HepG2 (cell line): ENCODE data around the gene HRH3. TPM values are rescaled to one million over a fixed set of nuclear protein-coding genes. Genes with fewer than 3 reads are reported as not detected.

Experiments used
- BHLHE40 ChIP-seq: IDR thresholded peaks from 2 replicates; pipeline ENCODE4 v1.6.1; 2011; ENCODE audit warnings: low read length, improper control_type of control experiment
- ERF ChIP-seq: IDR thresholded peaks from 2 replicates; pipeline ENCODE4 v1.6.1; 2018; ENCODE audit warnings: missing biosample characterization, missing genetic modification reagents
- LCORL ChIP-seq, 2 experiments: fragments of 450-650 bp in 1 of 2; sonication (generic) in 1 of 2; formaldehyde crosslinking in 1 of 2; IDR thresholded peaks; 2 replicates each; pipeline versions ENCODE4 v1.5.0 to v1.6.1; 2017 to 2020; ENCODE audit warnings: antibody characterized with exemption in 1 of 2, missing genetic modification reagents in 1 of 2
- MTA1 ChIP-seq: sonication (generic); formaldehyde crosslinking; IDR thresholded peaks from 2 replicates; pipeline ENCODE4 v1.4.0; 2020; ENCODE audit warnings: missing genetic modification reagents, mild to moderate bottlenecking, borderline replicate concordance
- PHF20 ChIP-seq: sonication (generic); formaldehyde crosslinking; IDR thresholded peaks from 2 replicates; pipeline ENCODE4 v1.5.0; 2020; ENCODE audit warnings: mild to moderate bottlenecking, missing genetic modification reagents
- SOX6 ChIP-seq, 2 experiments: fragments of 450-650 bp in 1 of 2; sonication (generic) in 1 of 2; formaldehyde crosslinking in 1 of 2; IDR thresholded peaks; 2 replicates each; pipeline versions ENCODE4 v1.4.0 to v1.6.1; 2017 to 2020; ENCODE audit warnings: antibody characterized with exemption in 1 of 2, mild to moderate bottlenecking in 1 of 2, missing genetic modification reagents in 1 of 2
- TCF7 ChIP-seq: sonication (generic); IDR thresholded peaks from 2 replicates; pipeline ENCODE4 v1.6.1; 2016; ENCODE audit warnings: antibody characterized with exemption, low read depth
- YEATS4 ChIP-seq: sonication (generic); formaldehyde crosslinking; IDR thresholded peaks from 2 replicates; pipeline ENCODE4 v1.4.0; 2020; ENCODE audit warnings: missing genetic modification reagents, borderline replicate concordance
- ZFX ChIP-seq: sonication (generic); formaldehyde crosslinking; IDR thresholded peaks from 2 replicates; pipeline ENCODE4 v1.4.0; 2020; ENCODE audit warnings: mild to moderate bottlenecking, low read depth, missing genetic modification reagents, moderate library complexity
- ZNF232 ChIP-seq: sonication (generic); formaldehyde crosslinking; IDR thresholded peaks from 2 replicates; pipeline ENCODE4 v1.4.0; 2020; ENCODE audit warnings: missing genetic modification reagents, borderline replicate concordance
- polyA plus RNA-seq, 8 experiments: library from polyadenylated mRNA; depleted of rRNA in 3 of 8; stranded (reverse) in 7 of 8; unstranded in 1 of 8; fragments of >200 nt; fragmentation: Illumina TruSeq in 4 of 8; extraction: Trizol in 4 of 8; gene quantifications; 2 replicates each; pipeline versions ENCODE4 v1.2.1 to v1.2.3, GENCODE V29; 2011 to 2016; ENCODE audit warnings: low read depth in 4 of 8, missing spikeins in 1 of 8, mixed read lengths in 1 of 8; ENCODE audit not compliant: insufficient read depth in 1 of 8
- total RNA-seq, 5 experiments: library from RNA; depleted of rRNA; stranded (reverse); fragments of >200 nt; fragmentation: Illumina TruSeq; extraction: Trizol; gene quantifications; 2 replicates each; pipeline ENCODE4 v1.2.3, GENCODE V29; 2016; ENCODE audit warnings: low read depth in 1 of 5
- TF ChIP-seq, protein P1 (sequence below): sonication (generic); formaldehyde crosslinking; IDR thresholded peaks from 2 replicates; pipeline ENCODE4 v1.8.0; 2022; ENCODE audit warnings: mild to moderate bottlenecking, missing genetic modification reagents
- TF ChIP-seq, protein P2 (sequence below): sonication (generic); formaldehyde crosslinking; IDR thresholded peaks from 2 replicates; pipeline ENCODE4 v1.9.0; 2022; ENCODE audit warnings: missing genetic modification reagents, mild to moderate bottlenecking, borderline replicate concordance
- TF ChIP-seq, protein P3 (sequence below), 2 experiments: fragments of 450-650 bp in 1 of 2; sonication (generic) in 1 of 2; formaldehyde crosslinking in 1 of 2; IDR thresholded peaks; 2 replicates each; pipeline versions ENCODE4 v1.6.1 to v1.8.0; 2016 to 2022; ENCODE audit warnings: antibody characterized with exemption in 1 of 2, mild to moderate bottlenecking in 1 of 2, missing genetic modification reagents in 1 of 2

The HRH3 gene
- total and polyA plus RNA-seq, 2 of the 13 experiments (the other 11 are each of a cell fraction or from before 2014, with no cell fraction given), result 0.18 TPM; not detected in 1

DNA sequence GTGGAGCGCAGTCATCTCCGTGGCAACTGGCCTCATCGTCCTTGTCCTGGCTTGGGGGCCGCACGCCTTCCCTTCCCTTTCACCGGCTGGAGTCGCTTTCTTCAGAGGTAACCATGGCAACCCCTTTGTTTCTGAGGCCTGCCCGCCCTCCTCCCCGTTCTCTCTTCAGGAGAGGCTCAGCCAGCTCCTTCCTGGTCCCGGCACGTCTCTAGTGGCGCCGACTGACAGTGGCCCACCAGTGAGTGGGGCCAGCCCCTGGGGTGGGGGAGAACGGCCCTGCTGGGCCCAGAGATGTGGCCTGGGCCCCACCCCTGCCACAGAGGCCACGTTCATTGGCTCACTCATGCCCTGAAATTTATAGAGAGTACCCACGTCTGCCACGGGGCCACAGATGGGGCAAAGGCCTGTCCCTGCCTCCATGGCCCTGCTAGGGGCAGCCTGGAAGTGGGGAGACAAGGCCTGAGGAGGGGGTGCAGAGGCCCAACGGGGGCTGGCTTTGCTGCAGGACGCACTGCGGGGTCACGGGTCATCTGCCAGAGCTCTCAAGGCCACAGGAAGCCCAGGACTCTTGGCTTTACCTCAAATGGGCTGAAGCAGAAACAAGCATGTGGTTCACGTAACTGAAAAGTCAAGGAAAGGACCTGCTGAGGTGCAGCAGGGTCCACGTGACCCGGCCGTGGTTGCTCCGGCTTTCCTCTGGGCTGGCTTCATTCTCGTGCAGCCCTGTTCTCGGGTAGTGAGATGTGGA is 16.9 kb upstream of the HRH3 start (continued):
- TF ChIP-seq, protein P1, sequence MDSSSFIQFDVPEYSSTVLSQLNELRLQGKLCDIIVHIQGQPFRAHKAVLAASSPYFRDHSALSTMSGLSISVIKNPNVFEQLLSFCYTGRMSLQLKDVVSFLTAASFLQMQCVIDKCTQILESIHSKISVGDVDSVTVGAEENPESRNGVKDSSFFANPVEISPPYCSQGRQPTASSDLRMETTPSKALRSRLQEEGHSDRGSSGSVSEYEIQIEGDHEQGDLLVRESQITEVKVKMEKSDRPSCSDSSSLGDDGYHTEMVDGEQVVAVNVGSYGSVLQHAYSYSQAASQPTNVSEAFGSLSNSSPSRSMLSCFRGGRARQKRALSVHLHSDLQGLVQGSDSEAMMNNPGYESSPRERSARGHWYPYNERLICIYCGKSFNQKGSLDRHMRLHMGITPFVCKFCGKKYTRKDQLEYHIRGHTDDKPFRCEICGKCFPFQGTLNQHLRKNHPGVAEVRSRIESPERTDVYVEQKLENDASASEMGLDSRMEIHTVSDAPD (CRISPR knock-in tag), result peak; percentile 77; the same call in 1 of the 2 replicates
- TF ChIP-seq SOX6 (IDR thresholded peaks at IDR 0.05) (no peak), SOX6 (CRISPR knock-in tag; IDR thresholded peaks at IDR 0.05) (peak; percentile 59), ZNF232 (CRISPR knock-in tag) (no peak), YEATS4 (no peak), MTA1 (CRISPR knock-in tag) (peak; percentile 48; the same call in 1 of the 2 replicates), TCF7 (0 out of 2 replicates have a peak, but pooled peaks have one; percentile 18), BHLHE40 (0 out of 2 replicates have a peak, but pooled peaks have one; percentile 22), ZFX (CRISPR knock-in tag) (peak; percentile 60), LCORL (IDR thresholded peaks at IDR 0.05) (no peak), LCORL (CRISPR knock-in tag; IDR thresholded peaks at IDR 0.05) (0 out of 2 replicates have a peak, but pooled peaks have one; percentile 28), PHF20 (CRISPR knock-in tag) (peak; percentile 24), ERF (peak; percentile 46)
- TF ChIP-seq, protein P2, sequence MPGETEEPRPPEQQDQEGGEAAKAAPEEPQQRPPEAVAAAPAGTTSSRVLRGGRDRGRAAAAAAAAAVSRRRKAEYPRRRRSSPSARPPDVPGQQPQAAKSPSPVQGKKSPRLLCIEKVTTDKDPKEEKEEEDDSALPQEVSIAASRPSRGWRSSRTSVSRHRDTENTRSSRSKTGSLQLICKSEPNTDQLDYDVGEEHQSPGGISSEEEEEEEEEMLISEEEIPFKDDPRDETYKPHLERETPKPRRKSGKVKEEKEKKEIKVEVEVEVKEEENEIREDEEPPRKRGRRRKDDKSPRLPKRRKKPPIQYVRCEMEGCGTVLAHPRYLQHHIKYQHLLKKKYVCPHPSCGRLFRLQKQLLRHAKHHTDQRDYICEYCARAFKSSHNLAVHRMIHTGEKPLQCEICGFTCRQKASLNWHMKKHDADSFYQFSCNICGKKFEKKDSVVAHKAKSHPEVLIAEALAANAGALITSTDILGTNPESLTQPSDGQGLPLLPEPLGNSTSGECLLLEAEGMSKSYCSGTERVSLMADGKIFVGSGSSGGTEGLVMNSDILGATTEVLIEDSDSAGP (CRISPR knock-in tag), result peak; percentile 76; the same call in 1 of the 2 replicates
- TF ChIP-seq, protein P3, sequence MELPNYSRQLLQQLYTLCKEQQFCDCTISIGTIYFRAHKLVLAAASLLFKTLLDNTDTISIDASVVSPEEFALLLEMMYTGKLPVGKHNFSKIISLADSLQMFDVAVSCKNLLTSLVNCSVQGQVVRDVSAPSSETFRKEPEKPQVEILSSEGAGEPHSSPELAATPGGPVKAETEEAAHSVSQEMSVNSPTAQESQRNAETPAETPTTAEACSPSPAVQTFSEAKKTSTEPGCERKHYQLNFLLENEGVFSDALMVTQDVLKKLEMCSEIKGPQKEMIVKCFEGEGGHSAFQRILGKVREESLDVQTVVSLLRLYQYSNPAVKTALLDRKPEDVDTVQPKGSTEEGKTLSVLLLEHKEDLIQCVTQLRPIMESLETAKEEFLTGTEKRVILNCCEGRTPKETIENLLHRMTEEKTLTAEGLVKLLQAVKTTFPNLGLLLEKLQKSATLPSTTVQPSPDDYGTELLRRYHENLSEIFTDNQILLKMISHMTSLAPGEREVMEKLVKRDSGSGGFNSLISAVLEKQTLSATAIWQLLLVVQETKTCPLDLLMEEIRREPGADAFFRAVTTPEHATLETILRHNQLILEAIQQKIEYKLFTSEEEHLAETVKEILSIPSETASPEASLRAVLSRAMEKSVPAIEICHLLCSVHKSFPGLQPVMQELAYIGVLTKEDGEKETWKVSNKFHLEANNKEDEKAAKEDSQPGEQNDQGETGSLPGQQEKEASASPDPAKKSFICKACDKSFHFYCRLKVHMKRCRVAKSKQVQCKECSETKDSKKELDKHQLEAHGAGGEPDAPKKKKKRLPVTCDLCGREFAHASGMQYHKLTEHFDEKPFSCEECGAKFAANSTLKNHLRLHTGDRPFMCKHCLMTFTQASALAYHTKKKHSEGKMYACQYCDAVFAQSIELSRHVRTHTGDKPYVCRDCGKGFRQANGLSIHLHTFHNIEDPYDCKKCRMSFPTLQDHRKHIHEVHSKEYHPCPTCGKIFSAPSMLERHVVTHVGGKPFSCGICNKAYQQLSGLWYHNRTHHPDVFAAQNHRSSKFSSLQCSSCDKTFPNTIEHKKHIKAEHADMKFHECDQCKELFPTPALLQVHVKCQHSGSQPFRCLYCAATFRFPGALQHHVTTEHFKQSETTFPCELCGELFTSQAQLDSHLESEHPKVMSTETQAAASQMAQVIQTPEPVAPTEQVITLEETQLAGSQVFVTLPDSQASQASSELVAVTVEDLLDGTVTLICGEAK (IDR thresholded peaks at IDR 0.05), result no peak
- TF ChIP-seq, protein P3 (CRISPR knock-in tag; IDR thresholded peaks at IDR 0.05), result peak; percentile 16; the same call in 1 of the 2 replicates
